DOHH2 (cell line): ENCODE results near the gene FEM1B.

Source experiments
- H3F3A ChIP-seq: fragments of 200-600 bp; sonication (generic), shearing (Covaris generic); 2 replicates; pipeline ENCODE4 v1.6.0; 2016; ENCODE audit warnings: antibody characterized with exemption, mild to moderate bottlenecking; ENCODE audit not compliant: control insufficient read depth, insufficient read depth
- H3K27ac ChIP-seq: fragments of 200-600 bp; sonication (generic); 2 replicates; pipeline ENCODE4 v1.5.1; 2014; ENCODE audit warnings: low read depth, mild to moderate bottlenecking, low read length, moderate library complexity
- H3K27me3 ChIP-seq: fragments of 200-600 bp; sonication (generic); 2 replicates; pipeline ENCODE4 v1.6.1; 2014; ENCODE audit warnings: mild to moderate bottlenecking, low read length, mixed read lengths; ENCODE audit not compliant: control insufficient read depth
- H3K36me3 ChIP-seq: fragments of 200-600 bp; sonication (generic); 2 replicates; pipeline ENCODE4 v1.6.1; 2014; ENCODE audit warnings: mild to moderate bottlenecking, low read length, moderate library complexity, mixed read lengths; ENCODE audit not compliant: control insufficient read depth
- H3K4me1 ChIP-seq: fragments of 200-600 bp; sonication (generic); 2 replicates; pipeline ENCODE4 v1.6.1; 2014; ENCODE audit warnings: mild to moderate bottlenecking, low read length, mixed read lengths; ENCODE audit not compliant: control insufficient read depth
- H3K4me2 ChIP-seq: fragments of 200-600 bp; sonication (generic); 2 replicates; pipeline ENCODE4 v1.6.0; 2014; ENCODE audit warnings: mild to moderate bottlenecking, low read length, moderate library complexity
- H3K4me3 ChIP-seq: fragments of 200-600 bp; sonication (generic); 2 replicates; pipeline ENCODE4 v1.5.1; 2014; ENCODE audit warnings: mild to moderate bottlenecking, low read length, mixed read lengths
- H3K79me2 ChIP-seq: fragments of 200-600 bp; sonication (generic); 2 replicates; pipeline ENCODE4 v1.6.1; 2014; ENCODE audit warnings: mild to moderate bottlenecking, low read length, mixed read lengths; ENCODE audit not compliant: control insufficient read depth
- H3K9me2 ChIP-seq: fragments of 200-600 bp; sonication (generic); replicated peaks from 2 replicates; pipeline ENCODE4 v1.6.1; 2014; ENCODE audit warnings: mild to moderate bottlenecking, low read length, mixed read lengths; ENCODE audit not compliant: control insufficient read depth
- H3K9me3 ChIP-seq: fragments of 200-600 bp; sonication (generic); 2 replicates; pipeline ENCODE4 v1.6.1; 2014; ENCODE audit warnings: antibody characterized with exemption, low read length, mixed read lengths; ENCODE audit not compliant: control insufficient read depth, insufficient read depth
- H4K20me1 ChIP-seq: fragments of 200-600 bp; sonication (generic); 2 replicates; pipeline ENCODE4 v1.6.0; 2014; ENCODE audit warnings: low read depth, mild to moderate bottlenecking, antibody characterized with exemption, low read length, moderate library complexity; ENCODE audit not compliant: control insufficient read depth, insufficient read depth
- EZH2phosphoT487 ChIP-seq: fragments of 200-600 bp; sonication (generic); IDR thresholded peaks from 2 replicates; pipeline ENCODE4 v1.6.1; 2017; ENCODE audit warnings: borderline replicate concordance, mild to moderate bottlenecking, antibody characterized with exemption, low read length, moderate library complexity, mixed read lengths
- TF ChIP-seq, protein P1 (sequence below): fragments of 200-600 bp; sonication (generic); IDR thresholded peaks from one replicate; pipeline ENCODE4 v1.5.1; 2014; ENCODE audit warnings: antibody characterized with exemption, mild to moderate bottlenecking, low read depth, low read length; ENCODE audit not compliant: poor library complexity, severe bottlenecking

The FEM1B gene

DNA sequence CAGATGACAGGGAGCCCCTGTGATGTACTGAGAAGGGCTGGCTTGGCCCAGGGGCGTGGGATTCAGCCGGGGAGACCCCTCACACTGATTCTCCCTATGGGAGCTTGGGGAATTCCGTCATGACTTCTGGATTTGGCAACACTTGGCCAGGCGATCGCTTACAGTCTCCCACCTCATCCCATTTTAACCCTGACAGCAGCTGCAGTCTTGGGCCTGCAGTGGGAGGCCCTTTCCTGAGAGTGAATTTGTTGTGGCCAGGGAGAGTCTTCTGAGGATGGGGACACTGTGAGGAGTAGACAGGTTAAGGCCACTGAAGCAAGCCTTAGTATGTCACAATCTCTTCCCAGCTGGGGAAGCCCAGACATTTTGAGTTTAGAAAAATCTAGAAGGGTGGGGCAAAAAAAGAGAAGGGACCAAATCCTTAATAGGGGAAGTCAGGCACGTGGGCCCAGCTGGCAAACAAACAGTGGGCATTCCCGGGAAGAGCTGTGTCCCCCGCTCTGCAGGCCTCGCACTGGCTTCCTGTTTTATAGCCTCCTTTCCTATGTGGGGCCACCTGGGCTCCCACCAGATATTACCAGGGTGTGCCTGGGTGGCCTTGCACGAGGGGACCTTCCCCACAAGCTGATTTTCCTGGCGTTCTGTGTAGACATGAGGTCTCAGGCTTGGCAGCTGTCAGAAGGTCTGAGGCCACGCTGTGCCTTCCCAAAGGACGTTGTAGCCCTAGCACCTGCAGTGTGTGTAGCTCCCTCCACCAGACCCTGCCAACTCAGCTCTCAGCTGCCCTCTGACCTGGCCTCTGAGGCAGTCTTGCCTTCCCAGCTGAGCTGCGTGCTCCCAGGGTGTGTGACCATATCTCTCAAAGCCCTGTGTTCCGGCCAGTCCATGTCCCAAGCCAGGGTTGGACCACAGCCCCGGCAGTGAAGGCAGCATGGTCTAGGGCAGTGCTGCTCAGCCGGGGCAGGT lies 64.5 kb downstream of the FEM1B start:
- TF ChIP-seq, protein P1, sequence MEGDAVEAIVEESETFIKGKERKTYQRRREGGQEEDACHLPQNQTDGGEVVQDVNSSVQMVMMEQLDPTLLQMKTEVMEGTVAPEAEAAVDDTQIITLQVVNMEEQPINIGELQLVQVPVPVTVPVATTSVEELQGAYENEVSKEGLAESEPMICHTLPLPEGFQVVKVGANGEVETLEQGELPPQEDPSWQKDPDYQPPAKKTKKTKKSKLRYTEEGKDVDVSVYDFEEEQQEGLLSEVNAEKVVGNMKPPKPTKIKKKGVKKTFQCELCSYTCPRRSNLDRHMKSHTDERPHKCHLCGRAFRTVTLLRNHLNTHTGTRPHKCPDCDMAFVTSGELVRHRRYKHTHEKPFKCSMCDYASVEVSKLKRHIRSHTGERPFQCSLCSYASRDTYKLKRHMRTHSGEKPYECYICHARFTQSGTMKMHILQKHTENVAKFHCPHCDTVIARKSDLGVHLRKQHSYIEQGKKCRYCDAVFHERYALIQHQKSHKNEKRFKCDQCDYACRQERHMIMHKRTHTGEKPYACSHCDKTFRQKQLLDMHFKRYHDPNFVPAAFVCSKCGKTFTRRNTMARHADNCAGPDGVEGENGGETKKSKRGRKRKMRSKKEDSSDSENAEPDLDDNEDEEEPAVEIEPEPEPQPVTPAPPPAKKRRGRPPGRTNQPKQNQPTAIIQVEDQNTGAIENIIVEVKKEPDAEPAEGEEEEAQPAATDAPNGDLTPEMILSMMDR = no peak
- TF ChIP-seq EZH2phosphoT487 = no peak
- Histone ChIP-seq H4K20me1 (no peaks in the 10 kb centered on the region), H3K4me3 (no peak overlapping the region), H3K4me1 (no peaks in the 10 kb centered on the region), H3K9me3 (no peaks in the 10 kb centered on the region), H3F3A (no peaks in the 10 kb centered on the region), H3K4me2 (no peak overlapping the region), H3K79me2 (no peaks in the 10 kb centered on the region), H3K9me2 (no peaks in the 10 kb centered on the region), H3K27ac (no peak overlapping the region), H3K36me3 (no peaks in the 10 kb centered on the region), H3K27me3 (peaks cover 26% of the 10 kb centered on the region)

DNA sequence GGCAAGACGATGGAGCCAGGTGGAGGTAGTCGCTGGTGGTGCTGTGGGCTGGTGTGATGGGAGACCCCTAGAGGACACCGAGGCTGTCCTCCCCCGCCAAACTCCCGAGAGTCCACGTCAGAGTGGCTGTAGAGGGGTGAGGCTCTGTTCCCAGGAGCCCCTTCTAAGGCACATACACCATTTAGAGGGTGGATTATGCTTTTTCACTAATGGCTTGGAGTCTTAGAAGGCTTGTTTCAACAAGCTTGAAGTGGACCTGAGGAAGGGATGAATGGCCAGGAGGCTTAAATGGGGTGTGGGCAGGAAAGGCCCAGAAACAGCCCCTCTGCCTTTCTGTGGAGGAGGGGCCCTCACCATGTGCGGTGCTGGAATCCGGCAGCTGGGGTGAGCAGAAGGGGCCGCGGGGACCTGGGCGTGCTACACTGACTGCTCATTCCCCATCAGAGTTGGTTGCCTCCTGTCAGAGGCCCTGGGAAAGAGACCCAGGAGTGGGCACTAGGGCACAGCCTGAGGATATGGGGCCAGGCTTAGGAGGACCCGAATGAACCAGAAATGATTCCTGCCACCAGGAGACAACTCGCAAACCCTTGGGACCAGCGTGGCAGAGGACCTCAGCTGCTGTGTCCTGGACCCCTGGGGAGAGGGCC lies 66.2 kb downstream of the FEM1B start:
- H3K4me3 ChIP-seq = no peak overlapping the region
- peaks cover 22% of the 10 kb centered on the region for H3K27me3 ChIP-seq
- H3K27ac ChIP-seq = no peak overlapping the region
- TF ChIP-seq, protein P1 = no peak
- TF ChIP-seq EZH2phosphoT487 = no peak
- H3K4me2 ChIP-seq = no peak overlapping the region
- no peaks in the 10 kb centered on the region for H3K36me3 ChIP-seq
- H3K79me2 ChIP-seq = no peaks in the 10 kb centered on the region
- H3F3A ChIP-seq = no peaks in the 10 kb centered on the region
- no peaks in the 10 kb centered on the region for H3K9me3 ChIP-seq
- no peaks in the 10 kb centered on the region for H3K9me2 ChIP-seq
- no peaks in the 10 kb centered on the region for H3K4me1 ChIP-seq
- H4K20me1 ChIP-seq = no peaks in the 10 kb centered on the region

DNA sequence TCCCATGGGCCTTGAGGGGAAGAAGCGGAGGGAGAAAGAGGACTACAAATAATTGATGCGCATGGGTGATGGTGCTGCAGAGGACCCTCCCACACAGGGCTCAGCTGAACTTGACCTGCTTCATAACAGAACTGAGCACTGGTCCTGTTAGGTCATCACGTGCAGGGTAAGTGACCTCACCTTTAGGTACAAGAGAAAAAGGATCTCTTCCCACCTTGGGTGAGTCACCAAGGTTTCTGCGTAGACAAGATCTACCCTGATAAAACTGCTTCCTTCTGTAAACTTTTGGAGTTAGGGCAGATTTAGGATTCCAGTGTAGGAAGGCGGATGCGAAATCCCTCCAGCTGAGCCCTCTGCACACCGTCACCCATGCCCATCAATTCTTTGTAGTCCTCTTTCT lies 67.1 kb downstream of the FEM1B start:
- H3K4me3 ChIP-seq = no peak overlapping the region
- no peaks in the 10 kb centered on the region for H4K20me1 ChIP-seq
- no peaks in the 10 kb centered on the region for H3K36me3 ChIP-seq
- TF ChIP-seq, protein P1 = no peak
- TF ChIP-seq EZH2phosphoT487 = no peak
- H3K27me3 ChIP-seq = peaks cover 22% of the 10 kb centered on the region
- no peaks in the 10 kb centered on the region for H3K4me1 ChIP-seq
- no peaks in the 10 kb centered on the region for H3K79me2 ChIP-seq
- no peaks in the 10 kb centered on the region for H3K9me2 ChIP-seq
- no peaks in the 10 kb centered on the region for H3K9me3 ChIP-seq
- H3K27ac ChIP-seq = no peak overlapping the region
- no peaks in the 10 kb centered on the region for H3F3A ChIP-seq
- H3K4me2 ChIP-seq = no peak overlapping the region
